ENCODE measurements around the gene UBE2V1.

DNA sequence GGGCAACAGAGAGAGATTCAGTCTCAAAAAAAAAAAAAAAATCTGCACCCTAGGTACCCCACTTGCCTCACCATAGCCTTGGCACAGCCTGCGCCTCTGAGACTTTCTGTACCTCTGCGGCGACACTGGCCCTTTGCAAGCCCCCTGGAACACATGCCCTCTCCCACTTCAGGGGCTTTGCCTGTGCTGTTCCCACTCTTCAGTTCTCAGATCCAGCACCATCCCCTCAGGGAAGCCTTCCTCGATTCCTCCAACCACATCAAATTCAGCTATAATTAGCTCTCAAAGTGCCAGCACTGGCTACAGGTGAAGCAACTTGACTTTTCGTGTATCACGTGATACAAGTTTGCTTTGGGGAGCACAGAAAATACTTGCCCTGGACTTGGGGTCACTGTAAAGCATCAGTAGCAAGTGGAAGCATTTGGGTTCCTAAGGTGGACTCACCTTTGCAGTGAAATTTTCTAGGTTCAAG is 2.1 kb upstream of the UBE2V1 start:
- TF ChIP-seq, protein P1, sequence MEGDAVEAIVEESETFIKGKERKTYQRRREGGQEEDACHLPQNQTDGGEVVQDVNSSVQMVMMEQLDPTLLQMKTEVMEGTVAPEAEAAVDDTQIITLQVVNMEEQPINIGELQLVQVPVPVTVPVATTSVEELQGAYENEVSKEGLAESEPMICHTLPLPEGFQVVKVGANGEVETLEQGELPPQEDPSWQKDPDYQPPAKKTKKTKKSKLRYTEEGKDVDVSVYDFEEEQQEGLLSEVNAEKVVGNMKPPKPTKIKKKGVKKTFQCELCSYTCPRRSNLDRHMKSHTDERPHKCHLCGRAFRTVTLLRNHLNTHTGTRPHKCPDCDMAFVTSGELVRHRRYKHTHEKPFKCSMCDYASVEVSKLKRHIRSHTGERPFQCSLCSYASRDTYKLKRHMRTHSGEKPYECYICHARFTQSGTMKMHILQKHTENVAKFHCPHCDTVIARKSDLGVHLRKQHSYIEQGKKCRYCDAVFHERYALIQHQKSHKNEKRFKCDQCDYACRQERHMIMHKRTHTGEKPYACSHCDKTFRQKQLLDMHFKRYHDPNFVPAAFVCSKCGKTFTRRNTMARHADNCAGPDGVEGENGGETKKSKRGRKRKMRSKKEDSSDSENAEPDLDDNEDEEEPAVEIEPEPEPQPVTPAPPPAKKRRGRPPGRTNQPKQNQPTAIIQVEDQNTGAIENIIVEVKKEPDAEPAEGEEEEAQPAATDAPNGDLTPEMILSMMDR (IDR thresholded peaks at IDR 0.05; ENCODE audit: insufficient read depth, low read length, poor library complexity, severe bottlenecking), result no peak
- no peak for TF ChIP-seq EZH2phosphoT487 (conservative IDR thresholded peaks at IDR 0.05; ENCODE audit: low read length)

Data from SU-DHL-6 (cell line).